Erythroblast (primary cell): ENCODE data around the gene SGCA.

Experiments
- GATA1 ChIP-seq: IDR thresholded peaks from 2 replicates; pipeline ENCODE4 v1.6.1; 2011; ENCODE audit warnings: low read depth, mild to moderate bottlenecking, control low read depth, low read length, moderate library complexity
- POLR2A ChIP-seq: IDR thresholded peaks from 2 replicates; pipeline ENCODE4 v1.6.1; 2011; ENCODE audit warnings: mild to moderate bottlenecking, low read length

GRCh38 chr17:50135316-50136095 lies 30.3 kb upstream of the SGCA start:
- TF ChIP-seq POLR2A: no peak
- TF ChIP-seq GATA1: no peak
